Measurements from ENCODE around the gene FTCD.

FTCD gene

GRCh38 chr21:46089285-46089684 is 66.1 kb downstream of the FTCD start:
- no peak for DNase-seq

GRCh38 chr21:46088189-46088588 is 67.2 kb downstream of the FTCD start:
- no peak for DNase-seq

- no peak for DNase-seq
Measured at GRCh38 chr21:46087641-46088040, 67.7 kb downstream of the FTCD start.
